GM19035 (cell line): ENCODE results near the gene GPR135.

ENCODE experiments used
- ATAC-seq: cut with Tn5 transposase; IDR thresholded peaks from one replicate; pipeline ENCODE4 v1.9.1; 2021; ENCODE audit not compliant: unreplicated experiment

Gene GPR135

GRCh38 chr14:59465316-59466135 lies at the start of gene GPR135:
TSS of gene GPR135 (minus strand) at chr14:59465380. CDS start at chr14:59465226, 154 bp downstream.
- peak; percentile 18 for ATAC-seq

GRCh38 chr14:59511916-59512575 lies 46.9 kb upstream of the GPR135 start:
- ATAC-seq, result no peak

- no peak for ATAC-seq
Observed at GRCh38 chr14:59510966-59511365, 45.8 kb upstream of the GPR135 start.

DNA sequence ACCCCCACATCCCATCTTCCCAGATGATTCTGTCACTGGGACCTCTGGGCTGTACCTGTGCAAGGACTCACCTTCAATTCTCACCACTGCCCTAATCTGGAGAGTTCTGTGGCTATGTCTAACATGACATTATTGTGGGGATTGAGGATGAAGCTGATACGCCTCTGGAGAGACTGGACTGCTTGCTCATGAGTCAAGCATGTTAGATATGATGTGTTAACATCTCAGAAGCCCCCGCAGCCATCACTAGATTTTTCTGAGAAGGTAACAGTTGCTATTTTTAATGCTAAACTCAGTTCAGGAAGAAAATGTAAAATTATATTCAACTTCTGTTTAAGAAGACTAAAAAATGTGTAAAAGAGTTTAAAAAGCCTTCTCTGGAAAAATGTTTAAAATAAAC lies 44.8 kb upstream of the GPR135 start:
- no peak for ATAC-seq

- no peak for ATAC-seq
Observed at GRCh38 chr14:59509101-59509500, 43.9 kb upstream of the GPR135 start.

DNA sequence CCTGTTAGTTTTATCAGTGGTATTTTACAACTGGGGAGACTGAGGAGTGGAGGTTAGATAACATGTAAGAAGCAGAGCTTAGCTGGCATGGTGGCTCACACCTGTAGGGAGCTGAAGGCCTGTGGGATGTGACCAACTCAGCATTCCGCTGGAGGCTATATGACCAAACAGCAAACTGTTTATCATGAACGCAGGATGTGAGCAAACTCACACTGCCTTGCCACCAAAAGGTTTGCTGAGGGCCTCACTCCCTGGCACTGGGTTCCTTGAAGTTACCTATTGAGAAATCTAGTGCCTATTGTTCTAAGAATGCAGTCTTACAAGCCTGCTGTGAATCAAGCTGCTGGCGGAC lies 42.5 kb upstream of the GPR135 start:
- no peak for ATAC-seq

GRCh38 chr14:59507063-59507751 lies 42.0 kb upstream of the GPR135 start:
- peak; percentile 80 for ATAC-seq

DNA sequence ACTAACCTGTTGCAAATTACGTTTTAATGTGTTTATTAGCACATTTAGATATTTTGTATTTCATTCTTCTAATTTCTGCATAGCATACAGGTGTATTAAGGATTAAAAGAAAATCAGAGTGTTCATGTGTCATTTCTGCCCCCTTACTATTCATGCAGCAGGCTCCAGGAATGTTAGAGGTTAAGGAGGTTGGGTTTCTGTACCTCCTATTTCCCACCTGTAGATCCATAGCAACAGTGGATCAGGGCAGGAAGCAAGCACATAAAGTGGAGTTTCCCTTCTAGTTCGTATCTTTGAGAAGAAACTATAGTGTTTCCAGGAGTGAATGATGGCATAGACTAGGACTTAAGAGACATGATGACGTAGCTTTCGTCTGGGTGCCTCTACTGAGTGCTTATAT lies 38.1 kb upstream of the GPR135 start:
- ATAC-seq, result no peak

DNA sequence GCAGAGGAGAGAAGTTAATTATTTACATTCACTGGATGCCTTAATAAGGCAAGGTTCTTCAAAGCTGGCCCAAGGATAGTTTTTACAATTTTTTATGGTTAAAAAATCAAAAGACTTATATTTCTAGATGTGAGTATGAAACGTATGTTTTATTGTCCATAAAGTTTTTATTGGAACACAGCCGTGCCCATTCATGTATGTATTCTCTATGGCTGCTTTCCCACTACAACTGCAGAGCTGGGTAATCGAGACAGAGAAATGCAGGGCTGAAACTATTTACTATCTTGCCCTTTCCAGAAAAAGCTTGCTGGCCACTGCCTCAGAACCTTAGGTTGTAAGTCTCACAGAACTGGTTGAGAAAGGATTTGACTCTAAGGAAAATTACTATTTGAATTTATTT lies 35.6 kb upstream of the GPR135 start:
- ATAC-seq, result no peak

GRCh38 chr14:59492384-59492783 lies 27.2 kb upstream of the GPR135 start:
- no peak for ATAC-seq

DNA sequence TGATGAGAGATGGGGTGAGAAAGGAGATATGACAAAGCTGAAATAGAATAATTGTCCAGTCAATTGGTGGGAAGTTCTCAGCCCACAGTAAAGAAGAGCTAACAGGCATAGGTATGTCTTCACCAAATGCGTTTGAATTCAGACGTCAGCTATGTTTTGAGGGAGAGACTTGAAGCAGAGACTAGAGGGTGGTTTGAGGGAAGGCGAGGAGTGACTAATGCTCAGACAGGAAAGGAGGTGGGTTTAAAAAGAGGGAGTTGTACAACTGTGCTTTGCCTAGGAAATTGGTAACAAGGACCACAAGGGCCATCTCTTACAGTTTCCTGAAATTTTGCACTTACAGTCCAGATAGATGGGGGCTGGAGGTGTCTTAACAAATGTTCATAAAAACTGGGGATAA lies 25.6 kb upstream of the GPR135 start:
- ATAC-seq, result no peak

DNA sequence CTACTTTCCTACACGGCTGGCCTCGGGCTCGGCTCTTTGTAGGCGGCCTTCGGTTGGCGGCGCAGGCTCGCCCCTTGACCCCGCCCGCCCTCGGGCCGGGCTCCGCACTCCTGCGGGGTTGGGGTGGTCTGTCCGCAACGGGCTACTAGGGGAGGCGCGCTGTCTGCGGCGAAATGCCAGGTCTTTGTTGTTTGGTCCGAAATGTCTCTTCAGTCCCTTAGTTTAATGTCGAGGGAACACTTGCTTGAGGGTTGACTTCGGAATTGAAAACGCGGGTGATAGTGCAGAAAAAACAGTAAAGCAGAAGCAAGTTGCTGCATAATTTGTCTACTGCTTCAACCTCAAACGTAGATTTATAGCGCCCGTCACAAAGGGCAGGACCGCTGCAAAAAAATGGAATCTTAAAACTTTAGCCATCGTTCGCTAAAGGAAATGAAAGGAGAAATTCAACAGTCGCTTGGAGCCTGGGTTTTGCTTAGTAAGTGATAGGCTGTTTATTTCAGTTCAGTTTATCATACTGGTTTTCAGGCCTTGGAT lies 19.5 kb upstream of the GPR135 start:
- ATAC-seq, result peak; percentile 52

DNA sequence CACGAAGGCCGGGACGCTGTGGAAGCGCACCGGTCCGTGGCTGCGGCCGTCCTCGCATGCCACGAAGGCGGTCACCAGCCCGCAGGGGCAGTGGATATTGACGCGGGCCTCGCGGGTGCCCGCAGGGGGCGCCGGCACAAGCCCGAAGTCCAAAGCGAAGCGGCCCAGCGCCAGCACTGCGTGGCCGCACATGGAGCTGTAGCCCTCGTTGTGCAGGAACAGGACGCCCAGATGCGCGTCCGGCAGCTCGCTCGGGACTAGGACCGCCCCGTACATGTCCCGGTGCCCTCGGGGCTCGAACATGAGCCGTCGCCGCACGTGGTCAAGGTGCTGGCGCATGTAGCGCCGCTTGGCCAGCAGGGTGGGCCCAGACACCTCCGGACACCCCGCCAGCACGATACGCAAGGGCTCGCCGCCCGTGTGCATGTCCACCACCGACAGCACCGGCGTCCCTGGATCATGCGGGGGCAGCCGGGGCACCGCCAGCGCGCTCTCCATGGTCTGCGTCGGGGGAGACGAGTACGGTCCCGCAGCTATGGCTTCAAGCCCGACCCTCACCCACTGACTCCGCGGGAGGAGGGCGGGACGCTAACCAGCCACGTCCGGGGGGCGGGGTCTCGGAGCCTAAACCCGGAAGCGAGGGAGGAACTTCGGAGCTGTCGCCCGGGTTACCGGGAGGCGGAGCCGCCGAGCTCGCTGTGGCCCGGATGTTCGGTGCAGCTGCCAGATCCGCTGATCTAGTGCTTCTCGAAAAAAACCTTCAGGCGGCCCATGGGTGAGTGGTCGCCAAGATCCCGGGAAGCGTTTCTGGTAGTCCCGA lies 18.8 kb upstream of the GPR135 start, which contains the start of the genes JKAMP and L3HYPDH:
Gene JKAMP, plus strand, starts transcription at position 699 of the 820 bp plus-strand sequence. Its CDS starts 73 bp downstream, at position 772.
Gene L3HYPDH, minus strand, starts transcription at position 590 of the 820 bp plus-strand sequence. Its CDS starts 92 bp downstream, at position 498.
- peak; percentile 91 for ATAC-seq

- ATAC-seq, result no peak
Observed at GRCh38 chr14:59483363-59483762, 18.2 kb upstream of the GPR135 start.

GRCh38 chr14:59482541-59483331 lies 17.6 kb upstream of the GPR135 start:
- no peak for ATAC-seq

GRCh38 chr14:59481871-59482540 lies 16.8 kb upstream of the GPR135 start:
- no peak for ATAC-seq

DNA sequence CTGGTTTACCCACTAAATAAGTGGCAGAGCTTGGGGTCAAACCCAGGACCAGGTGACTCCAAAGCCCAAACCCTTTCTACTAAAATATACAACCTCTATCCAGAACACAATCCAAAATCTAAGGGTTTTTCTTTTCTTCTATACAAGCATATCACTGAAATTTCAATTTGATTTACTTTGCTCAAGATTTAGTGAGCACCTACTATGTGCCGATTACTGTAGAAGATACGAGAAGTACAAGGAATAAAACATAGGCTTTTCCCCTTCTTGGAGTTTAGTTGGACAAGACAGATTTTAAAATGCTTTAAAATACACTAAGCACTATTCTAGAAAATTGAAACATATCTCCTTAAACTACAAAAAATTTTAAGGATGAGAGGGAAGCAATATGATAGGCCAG lies 16.2 kb upstream of the GPR135 start:
- no peak for ATAC-seq

GRCh38 chr14:59480166-59480565 lies 15.0 kb upstream of the GPR135 start:
- no peak for ATAC-seq

DNA sequence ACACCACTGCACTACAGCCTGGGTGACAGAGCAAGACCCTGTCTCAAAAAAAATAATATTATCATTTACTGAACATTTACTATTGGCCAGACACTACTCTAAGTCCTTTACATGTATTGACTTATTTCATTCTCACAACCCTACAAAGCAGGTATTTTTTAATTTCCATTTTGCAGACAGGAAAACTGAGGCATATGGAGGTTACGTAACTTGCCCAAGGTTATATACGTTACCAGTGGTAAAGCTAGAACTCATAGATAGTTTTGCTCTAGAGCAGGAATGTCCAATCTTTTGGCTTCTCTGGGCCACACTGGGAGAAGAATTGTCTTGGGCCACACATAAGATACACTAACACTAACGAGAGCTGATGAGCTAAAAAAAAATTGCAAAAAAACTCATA lies 13.4 kb upstream of the GPR135 start:
- no peak for ATAC-seq
